Cardiac muscle cell (in vitro differentiated cells and primary cell): ENCODE data around the gene LPP. TPM values are rescaled to one million over a fixed set of nuclear protein-coding genes. Genes with fewer than 3 reads are reported as not detected.

Experiments used
- DNase-seq, 2 donors: peaks; one replicate each; pipeline versions ENCODE4 v3.0.0 to v3.0.0-alpha.2; 2010 to 2017; ENCODE audit warnings: low read depth in 1 of 2, low spot score in 1 of 2
- H3K27ac ChIP-seq: fragments of 200-600 bp; sonication (generic); 2 replicates; pipeline ENCODE4 v1.5.1; 2016
- H3K27me3 ChIP-seq: fragments of 200-600 bp; sonication (generic); 2 replicates; pipeline ENCODE4 v1.6.0; 2016; ENCODE audit warnings: control low read depth
- H3K36me3 ChIP-seq: fragments of 200-600 bp; sonication (generic); 2 replicates; pipeline ENCODE4 v1.5.1; 2016; ENCODE audit warnings: control low read depth
- H3K4me1 ChIP-seq: fragments of 200-600 bp; sonication (generic); 2 replicates; pipeline ENCODE4 v1.8.1; 2017; ENCODE audit warnings: low read depth, mild to moderate bottlenecking, mixed run types
- H3K4me3 ChIP-seq: fragments of 200-600 bp; sonication (generic); 2 replicates; pipeline ENCODE4 v1.5.1; 2016; ENCODE audit warnings: mild to moderate bottlenecking
- H3K9me3 ChIP-seq: fragments of 200-600 bp; sonication (generic); 2 replicates; pipeline ENCODE4 v1.5.1; 2017; ENCODE audit warnings: low read depth, mild to moderate bottlenecking, control low read depth
- polyA plus RNA-seq: library from polyadenylated mRNA; unstranded; fragments of >200 nt; fragmentation: Nextera tagmentation; extraction: Ambion mirVana; gene quantifications from 2 replicates; pipeline ENCODE4 v1.2.1, GENCODE V29; 2016
- total RNA-seq: library from RNA; depleted of rRNA; stranded (reverse); fragments of >200 nt; gene quantifications from 2 replicates; pipeline ENCODE4 v1.2.3, GENCODE V29; 2016
- TF ChIP-seq, protein P1 (sequence below): IDR thresholded peaks from 2 replicates; pipeline ENCODE4 v1.5.1; 2012; ENCODE audit warnings: low read depth, mild to moderate bottlenecking, low read length

LPP gene
- total and polyA plus RNA-seq, 2 experiments from 2014 or later = 21.4 to 45.2 TPM

- no peaks in the 10 kb centered on the region for H3K27me3 ChIP-seq
- H3K4me3 ChIP-seq = no peak overlapping the region
- no peaks in the 10 kb centered on the region for H3K36me3 ChIP-seq
- no peaks in the 10 kb centered on the region for H3K9me3 ChIP-seq
- H3K4me1 ChIP-seq = no peaks in the 10 kb centered on the region
- no peak for DNase-seq
- TF ChIP-seq, protein P1, sequence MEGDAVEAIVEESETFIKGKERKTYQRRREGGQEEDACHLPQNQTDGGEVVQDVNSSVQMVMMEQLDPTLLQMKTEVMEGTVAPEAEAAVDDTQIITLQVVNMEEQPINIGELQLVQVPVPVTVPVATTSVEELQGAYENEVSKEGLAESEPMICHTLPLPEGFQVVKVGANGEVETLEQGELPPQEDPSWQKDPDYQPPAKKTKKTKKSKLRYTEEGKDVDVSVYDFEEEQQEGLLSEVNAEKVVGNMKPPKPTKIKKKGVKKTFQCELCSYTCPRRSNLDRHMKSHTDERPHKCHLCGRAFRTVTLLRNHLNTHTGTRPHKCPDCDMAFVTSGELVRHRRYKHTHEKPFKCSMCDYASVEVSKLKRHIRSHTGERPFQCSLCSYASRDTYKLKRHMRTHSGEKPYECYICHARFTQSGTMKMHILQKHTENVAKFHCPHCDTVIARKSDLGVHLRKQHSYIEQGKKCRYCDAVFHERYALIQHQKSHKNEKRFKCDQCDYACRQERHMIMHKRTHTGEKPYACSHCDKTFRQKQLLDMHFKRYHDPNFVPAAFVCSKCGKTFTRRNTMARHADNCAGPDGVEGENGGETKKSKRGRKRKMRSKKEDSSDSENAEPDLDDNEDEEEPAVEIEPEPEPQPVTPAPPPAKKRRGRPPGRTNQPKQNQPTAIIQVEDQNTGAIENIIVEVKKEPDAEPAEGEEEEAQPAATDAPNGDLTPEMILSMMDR = no peak
- no peak overlapping the region for H3K27ac ChIP-seq
These were observed 73.5 kb downstream of the LPP start for GRCh38 chr3:188227442-188227841.

- H3K4me3 ChIP-seq = no peak overlapping the region
- H3K36me3 ChIP-seq = no peaks in the 10 kb centered on the region
- H3K27me3 ChIP-seq = no peaks in the 10 kb centered on the region
- H3K9me3 ChIP-seq = no peaks in the 10 kb centered on the region
- TF ChIP-seq, protein P1 = no peak
- DNase-seq = no peak
- no peak overlapping the region for H3K27ac ChIP-seq
- H3K4me1 ChIP-seq = no peaks in the 10 kb centered on the region
These were observed 75.2 kb downstream of the LPP start for GRCh38 chr3:188229177-188229576.

DNA sequence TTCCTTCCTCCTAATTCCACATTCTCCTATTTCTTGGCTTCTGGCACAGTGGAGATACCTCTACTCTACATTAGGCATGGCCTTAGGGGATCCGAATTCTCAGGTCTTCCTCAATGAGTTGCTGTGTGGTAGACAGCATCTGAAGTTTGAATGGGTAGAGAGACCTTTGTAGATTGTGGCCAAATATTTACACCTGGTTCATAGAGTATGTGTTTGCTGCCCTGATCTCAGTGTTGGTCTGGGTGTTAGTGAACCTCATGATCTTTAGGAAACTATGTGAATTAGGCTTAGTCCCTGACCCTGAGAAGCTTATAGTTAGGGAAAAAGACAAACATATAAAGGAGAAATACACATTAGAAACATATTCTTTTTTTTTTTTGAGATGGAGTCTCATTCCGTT, 75.8 kb downstream of the LPP start:
- DNase-seq = no peak

DNA sequence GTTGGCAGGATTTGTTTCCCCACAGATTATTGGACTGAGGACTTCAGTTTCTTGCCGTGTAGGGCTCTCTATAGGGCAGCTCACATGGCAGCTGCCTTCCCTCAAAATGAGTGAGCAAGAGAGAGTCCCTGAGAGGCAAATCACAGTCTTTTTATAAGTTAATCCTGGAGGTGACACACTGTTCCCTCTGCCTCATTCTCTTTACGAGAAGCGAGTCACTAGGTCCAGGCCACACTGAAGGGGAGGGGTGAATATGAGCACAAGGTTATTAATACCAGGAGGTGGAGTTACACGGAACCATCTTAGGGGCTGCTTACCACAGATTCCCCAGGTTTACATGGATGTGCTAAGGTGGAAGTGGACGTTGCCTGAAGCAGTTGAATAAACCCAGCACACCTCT, 77.0 kb downstream of the LPP start:
- Histone ChIP-seq H3K4me1 (no peaks in the 10 kb centered on the region), H3K27me3 (no peaks in the 10 kb centered on the region), H3K4me3 (no peak overlapping the region), H3K27ac (no peak overlapping the region), H3K9me3 (no peaks in the 10 kb centered on the region), H3K36me3 (no peaks in the 10 kb centered on the region)
- TF ChIP-seq, protein P1 = no peak
- DNase-seq = no peak

More for the DNA sequence above, 75.8 kb downstream of the LPP start:
- Histone ChIP-seq H3K4me1 (no peaks in the 10 kb centered on the region), H3K4me3 (no peak overlapping the region), H3K27ac (no peak overlapping the region), H3K36me3 (no peaks in the 10 kb centered on the region), H3K27me3 (no peaks in the 10 kb centered on the region), H3K9me3 (no peaks in the 10 kb centered on the region)
- TF ChIP-seq, protein P1 = no peak

- H3K4me3 ChIP-seq = no peak overlapping the region
- H3K4me1 ChIP-seq = no peaks in the 10 kb centered on the region
- DNase-seq = no peak
- no peaks in the 10 kb centered on the region for H3K27me3 ChIP-seq
- TF ChIP-seq, protein P1 = no peak
- H3K36me3 ChIP-seq = no peaks in the 10 kb centered on the region
- H3K27ac ChIP-seq = no peak overlapping the region
- H3K9me3 ChIP-seq = no peaks in the 10 kb centered on the region
These were observed 77.5 kb downstream of the LPP start for GRCh38 chr3:188231456-188231855.

- no peak overlapping the region for H3K27ac ChIP-seq
- H3K4me3 ChIP-seq = no peak overlapping the region
- H3K4me1 ChIP-seq = no peaks in the 10 kb centered on the region
- H3K36me3 ChIP-seq = no peaks in the 10 kb centered on the region
- no peaks in the 10 kb centered on the region for H3K9me3 ChIP-seq
- no peak for DNase-seq
- no peaks in the 10 kb centered on the region for H3K27me3 ChIP-seq
- TF ChIP-seq, protein P1 = no peak
These were observed 78.7 kb downstream of the LPP start for GRCh38 chr3:188232656-188233055.
